SK-N-MC (cell line): ENCODE results near the gene EFEMP2.

Experiments used
- EZH2 ChIP-seq: fragments of 200-600 bp; sonication (generic); IDR thresholded peaks from one replicate; pipeline ENCODE4 v1.6.1; 2017; ENCODE audit warnings: antibody characterized with exemption
- FOXP2 ChIP-seq: optimal IDR thresholded peaks from 2 replicates; pipeline ENCODE3; 2011; ENCODE audit warnings: mild to moderate bottlenecking, moderate library complexity; ENCODE audit not compliant: insufficient read depth; ENCODE audit errors: extremely low read length, control extremely low read depth
- POLR2AphosphoS5 ChIP-seq: IDR thresholded peaks from 2 replicates; pipeline ENCODE4 v1.6.1; 2012; ENCODE audit warnings: mild to moderate bottlenecking, low read depth, low read length, borderline replicate concordance

DNA sequence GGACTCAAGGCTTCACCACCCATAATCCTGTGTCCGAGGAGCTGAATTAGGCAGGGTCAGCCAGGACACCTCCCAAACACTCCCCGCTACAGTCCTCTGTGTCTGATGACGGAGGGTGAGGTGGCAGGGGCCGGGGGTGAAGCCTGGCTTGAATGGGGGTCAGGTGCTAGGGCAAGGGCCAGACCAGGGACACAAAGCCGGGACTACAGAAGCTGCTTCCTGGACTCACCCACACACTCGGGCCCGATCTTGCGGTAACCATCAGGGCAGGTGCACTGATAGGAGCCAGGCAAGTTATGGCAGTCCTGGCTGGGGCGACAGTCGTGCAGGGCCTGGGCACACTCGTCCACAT, 2.3 kb downstream of the EFEMP2 start:
- TF ChIP-seq POLR2AphosphoS5 (no peak), EZH2 (no peak), FOXP2 (no peak)
